Ishikawa (cell line): Measurements from ENCODE around the gene PKP4.

Source experiments
- CEBPB ChIP-seq: IDR thresholded peaks from 2 replicates; pipeline ENCODE4 v1.6.1; 2012
- CREB1 ChIP-seq: IDR thresholded peaks from 2 replicates; pipeline ENCODE4 v1.6.1; 2012; ENCODE audit warnings: low read depth
- EGR1 ChIP-seq: IDR thresholded peaks from 2 replicates; pipeline ENCODE4 v1.6.1; 2012
- EP300 ChIP-seq: IDR thresholded peaks from 2 replicates; pipeline ENCODE4 v1.6.1; 2012; ENCODE audit warnings: borderline replicate concordance
- FOXM1 ChIP-seq: IDR thresholded peaks from 2 replicates; pipeline ENCODE4 v1.6.1; 2012; ENCODE audit warnings: low read depth, borderline replicate concordance
- NFIC ChIP-seq: IDR thresholded peaks from 2 replicates; pipeline ENCODE4 v1.6.1; 2012
- RAD21 ChIP-seq: IDR thresholded peaks from 2 replicates; pipeline ENCODE4 v1.6.1; 2012; ENCODE audit warnings: low read depth
- TAF1 ChIP-seq: IDR thresholded peaks from 2 replicates; pipeline ENCODE4 v1.6.1; 2012; ENCODE audit warnings: low read depth, mild to moderate bottlenecking
- TCF12 ChIP-seq: IDR thresholded peaks from 2 replicates; pipeline ENCODE4 v1.6.1; 2012; ENCODE audit warnings: low read depth
- USF1 ChIP-seq: IDR thresholded peaks from 2 replicates; pipeline ENCODE4 v1.6.1; 2012
- YY1 ChIP-seq: IDR thresholded peaks from 2 replicates; pipeline ENCODE4 v1.6.1; 2012; ENCODE audit warnings: low read depth
- ZBTB7A ChIP-seq: IDR thresholded peaks from 2 replicates; pipeline ENCODE4 v1.6.1; 2012; ENCODE audit warnings: low read depth
- TF ChIP-seq, protein P1 (sequence below): IDR thresholded peaks from 2 replicates; pipeline ENCODE4 v1.6.1; 2012; ENCODE audit warnings: low read depth, mild to moderate bottlenecking
- TF ChIP-seq, protein P2 (sequence below): IDR thresholded peaks from 2 replicates; pipeline ENCODE4 v1.6.1; 2012

PKP4 gene

GRCh38 chr2:158543957-158544356 is 87.2 kb downstream of the PKP4 start:
- TF ChIP-seq, protein P1, sequence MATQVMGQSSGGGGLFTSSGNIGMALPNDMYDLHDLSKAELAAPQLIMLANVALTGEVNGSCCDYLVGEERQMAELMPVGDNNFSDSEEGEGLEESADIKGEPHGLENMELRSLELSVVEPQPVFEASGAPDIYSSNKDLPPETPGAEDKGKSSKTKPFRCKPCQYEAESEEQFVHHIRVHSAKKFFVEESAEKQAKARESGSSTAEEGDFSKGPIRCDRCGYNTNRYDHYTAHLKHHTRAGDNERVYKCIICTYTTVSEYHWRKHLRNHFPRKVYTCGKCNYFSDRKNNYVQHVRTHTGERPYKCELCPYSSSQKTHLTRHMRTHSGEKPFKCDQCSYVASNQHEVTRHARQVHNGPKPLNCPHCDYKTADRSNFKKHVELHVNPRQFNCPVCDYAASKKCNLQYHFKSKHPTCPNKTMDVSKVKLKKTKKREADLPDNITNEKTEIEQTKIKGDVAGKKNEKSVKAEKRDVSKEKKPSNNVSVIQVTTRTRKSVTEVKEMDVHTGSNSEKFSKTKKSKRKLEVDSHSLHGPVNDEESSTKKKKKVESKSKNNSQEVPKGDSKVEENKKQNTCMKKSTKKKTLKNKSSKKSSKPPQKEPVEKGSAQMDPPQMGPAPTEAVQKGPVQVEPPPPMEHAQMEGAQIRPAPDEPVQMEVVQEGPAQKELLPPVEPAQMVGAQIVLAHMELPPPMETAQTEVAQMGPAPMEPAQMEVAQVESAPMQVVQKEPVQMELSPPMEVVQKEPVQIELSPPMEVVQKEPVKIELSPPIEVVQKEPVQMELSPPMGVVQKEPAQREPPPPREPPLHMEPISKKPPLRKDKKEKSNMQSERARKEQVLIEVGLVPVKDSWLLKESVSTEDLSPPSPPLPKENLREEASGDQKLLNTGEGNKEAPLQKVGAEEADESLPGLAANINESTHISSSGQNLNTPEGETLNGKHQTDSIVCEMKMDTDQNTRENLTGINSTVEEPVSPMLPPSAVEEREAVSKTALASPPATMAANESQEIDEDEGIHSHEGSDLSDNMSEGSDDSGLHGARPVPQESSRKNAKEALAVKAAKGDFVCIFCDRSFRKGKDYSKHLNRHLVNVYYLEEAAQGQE, result no peak
- TF ChIP-seq TAF1 (no peak), USF1 (no peak), YY1 (no peak), EGR1 (no peak), ZBTB7A (no peak), NFIC (no peak), CREB1 (no peak), TCF12 (no peak), CEBPB (no peak), EP300 (no peak), RAD21 (no peak), FOXM1 (no peak)

DNA sequence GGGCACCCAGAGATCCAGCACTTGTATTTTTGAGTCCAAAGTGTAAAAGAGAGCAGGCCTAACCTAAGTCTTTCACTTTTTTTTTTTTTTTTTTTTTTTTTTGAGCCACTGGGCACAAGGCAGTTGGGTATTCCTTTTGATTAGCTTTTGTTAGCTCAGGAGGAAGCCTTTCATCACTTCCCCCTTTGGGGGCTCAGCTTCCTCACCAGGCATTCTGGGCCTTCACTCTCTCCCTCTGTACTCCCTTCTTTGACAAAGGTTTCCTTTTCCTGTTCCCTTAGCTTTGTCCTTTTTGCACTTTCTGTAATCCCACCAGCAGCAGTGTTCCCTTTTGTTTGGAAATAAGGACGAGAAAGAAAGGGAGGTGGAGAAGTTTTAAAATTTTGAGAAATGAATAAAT is 88.2 kb downstream of the PKP4 start:
- no peak for TF ChIP-seq TAF1
- TF ChIP-seq, protein P2, sequence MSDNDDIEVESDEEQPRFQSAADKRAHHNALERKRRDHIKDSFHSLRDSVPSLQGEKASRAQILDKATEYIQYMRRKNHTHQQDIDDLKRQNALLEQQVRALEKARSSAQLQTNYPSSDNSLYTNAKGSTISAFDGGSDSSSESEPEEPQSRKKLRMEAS, result no peak
- TF ChIP-seq CEBPB, result no peak
- TF ChIP-seq, protein P1, result no peak
- TF ChIP-seq YY1, result no peak

- TF ChIP-seq TCF12 (no peak), YY1 (no peak), RAD21 (no peak), TAF1 (no peak), CEBPB (no peak), ZBTB7A (no peak)
- TF ChIP-seq, protein P1, result no peak
These were observed 89.8 kb downstream of the PKP4 start for GRCh38 chr2:158546412-158547144.

- TF ChIP-seq EP300 (no peak), USF1 (no peak), CEBPB (no peak)
- TF ChIP-seq, protein P1, result no peak
These were observed 96.5 kb downstream of the PKP4 start for GRCh38 chr2:158553257-158553656.
